ENCODE data around the gene SLC4A11. TPM values are rescaled to one million over a fixed set of nuclear protein-coding genes. Genes with fewer than 3 reads are reported as not detected.

Gene SLC4A11
- polyA plus RNA-seq, 1 donor from 2014 or later: 0.19 TPM

DNA sequence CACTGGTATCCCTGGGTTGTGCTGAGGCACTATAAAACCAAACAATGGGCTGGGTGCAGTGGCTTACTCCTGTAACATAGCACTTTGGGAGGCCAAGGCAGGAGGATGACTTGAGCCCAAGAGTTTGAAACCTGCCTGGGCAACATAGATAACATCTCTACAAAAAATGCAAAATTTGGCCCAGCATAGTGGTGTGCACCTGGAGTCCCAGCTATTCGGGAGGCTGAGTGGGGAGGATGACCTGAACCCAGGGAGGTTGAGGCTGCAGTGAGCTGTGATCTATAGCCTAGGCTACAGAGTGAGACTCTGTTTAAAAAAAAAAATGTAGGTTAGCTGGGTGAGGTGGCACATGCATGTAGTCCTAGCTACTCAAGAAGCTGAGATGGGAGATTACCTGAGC is 7.7 kb upstream of the SLC4A11 start:
- Histone ChIP-seq H2AFZ (ENCODE audit: low read depth, low read length) (no peak overlapping the region), H3K9ac (ENCODE audit: low read length) (no peak overlapping the region), H3K79me2 (replicated peaks; ENCODE audit: insufficient read depth, low read length) (no peaks in the 10 kb centered on the region), H4K20me1 (ENCODE audit: insufficient read depth) (no peaks in the 10 kb centered on the region), H3K9me2 (ENCODE audit: insufficient read depth, low read length) (no peaks in the 10 kb centered on the region), H3F3A (ENCODE audit: insufficient read depth, low read length, poor library complexity, severe bottlenecking) (no peaks in the 10 kb centered on the region), H3K27ac (ENCODE audit: low read length) (no peak overlapping the region), H3K27me3 (ENCODE audit: insufficient read depth, low read depth, low read length) (peaks cover 37% of the 10 kb centered on the region), H3K9me3 (ENCODE audit: low read length) (no peaks in the 10 kb centered on the region), H3K4me2 (ENCODE audit: low read length) (no peak overlapping the region), H3K4me3 (ENCODE audit: low read length) (no peak overlapping the region), H3K36me3 (ENCODE audit: insufficient read depth, low read length) (no peaks in the 10 kb centered on the region)
- TF ChIP-seq EP300 (conservative IDR thresholded peaks at IDR 0.05; ENCODE audit: poor library complexity, severe bottlenecking) (no peak), EZH2 (IDR thresholded peaks at IDR 0.05; ENCODE audit: borderline replicate concordance, insufficient read depth, low read length, poor library complexity, severe bottlenecking) (no peak), POLR2AphosphoS5 (IDR thresholded peaks at IDR 0.05) (no peak), SMC3 (conservative IDR thresholded peaks at IDR 0.05; ENCODE audit: poor library complexity) (no peak), RAD21 (conservative IDR thresholded peaks at IDR 0.05) (no peak), REST (IDR thresholded peaks at IDR 0.05; ENCODE audit: borderline replicate concordance) (no peak), TAF1 (IDR thresholded peaks at IDR 0.05; ENCODE audit: low read depth) (no peak), MXI1 (conservative IDR thresholded peaks at IDR 0.05; ENCODE audit: poor library complexity, severe bottlenecking) (no peak)
- TF ChIP-seq, protein P1, sequence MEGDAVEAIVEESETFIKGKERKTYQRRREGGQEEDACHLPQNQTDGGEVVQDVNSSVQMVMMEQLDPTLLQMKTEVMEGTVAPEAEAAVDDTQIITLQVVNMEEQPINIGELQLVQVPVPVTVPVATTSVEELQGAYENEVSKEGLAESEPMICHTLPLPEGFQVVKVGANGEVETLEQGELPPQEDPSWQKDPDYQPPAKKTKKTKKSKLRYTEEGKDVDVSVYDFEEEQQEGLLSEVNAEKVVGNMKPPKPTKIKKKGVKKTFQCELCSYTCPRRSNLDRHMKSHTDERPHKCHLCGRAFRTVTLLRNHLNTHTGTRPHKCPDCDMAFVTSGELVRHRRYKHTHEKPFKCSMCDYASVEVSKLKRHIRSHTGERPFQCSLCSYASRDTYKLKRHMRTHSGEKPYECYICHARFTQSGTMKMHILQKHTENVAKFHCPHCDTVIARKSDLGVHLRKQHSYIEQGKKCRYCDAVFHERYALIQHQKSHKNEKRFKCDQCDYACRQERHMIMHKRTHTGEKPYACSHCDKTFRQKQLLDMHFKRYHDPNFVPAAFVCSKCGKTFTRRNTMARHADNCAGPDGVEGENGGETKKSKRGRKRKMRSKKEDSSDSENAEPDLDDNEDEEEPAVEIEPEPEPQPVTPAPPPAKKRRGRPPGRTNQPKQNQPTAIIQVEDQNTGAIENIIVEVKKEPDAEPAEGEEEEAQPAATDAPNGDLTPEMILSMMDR (IDR thresholded peaks at IDR 0.05; ENCODE audit: poor library complexity, severe bottlenecking): no peak

DNA sequence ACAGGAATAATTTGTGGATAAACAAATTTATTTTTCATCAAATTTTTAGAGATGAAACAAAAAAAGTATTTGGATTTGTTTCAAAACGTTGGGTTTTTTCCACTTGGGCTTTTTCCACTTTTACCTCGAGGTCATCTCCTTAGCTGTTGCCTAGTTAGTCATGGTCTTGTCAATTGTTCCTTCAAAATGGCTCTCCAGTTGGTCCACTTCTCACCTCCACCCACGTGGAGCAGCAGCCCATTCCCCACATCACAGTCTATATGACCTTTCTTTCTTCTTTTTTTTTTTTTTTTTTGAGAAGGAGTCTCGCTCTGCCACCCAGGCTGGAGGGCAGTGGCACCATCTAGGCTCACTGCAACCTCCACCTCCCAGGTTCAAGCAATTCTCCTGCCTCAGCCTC is 6.7 kb upstream of the SLC4A11 start:
- H3K27me3 ChIP-seq (ENCODE audit: insufficient read depth, low read depth, low read length): peaks cover 46% of the 10 kb centered on the region
- TF ChIP-seq SMC3 (conservative IDR thresholded peaks at IDR 0.05; ENCODE audit: poor library complexity): no peak
- TF ChIP-seq EP300 (conservative IDR thresholded peaks at IDR 0.05; ENCODE audit: poor library complexity, severe bottlenecking): no peak
- no peak for TF ChIP-seq TAF1 (IDR thresholded peaks at IDR 0.05; ENCODE audit: low read depth)
- no peak for TF ChIP-seq EZH2 (IDR thresholded peaks at IDR 0.05; ENCODE audit: borderline replicate concordance, insufficient read depth, low read length, poor library complexity, severe bottlenecking)
- TF ChIP-seq, protein P1 (IDR thresholded peaks at IDR 0.05; ENCODE audit: poor library complexity, severe bottlenecking): no peak

More for the DNA sequence above, 6.7 kb upstream of the SLC4A11 start:
- Histone ChIP-seq H3F3A (ENCODE audit: insufficient read depth, low read length, poor library complexity, severe bottlenecking) (no peaks in the 10 kb centered on the region), H3K27ac (ENCODE audit: low read length) (no peak overlapping the region), H2AFZ (ENCODE audit: low read depth, low read length) (no peak overlapping the region), H3K9me2 (ENCODE audit: insufficient read depth, low read length) (no peaks in the 10 kb centered on the region), H3K4me3 (ENCODE audit: low read length) (no peak overlapping the region), H3K9ac (ENCODE audit: low read length) (no peak overlapping the region), H4K20me1 (ENCODE audit: insufficient read depth) (no peaks in the 10 kb centered on the region), H3K4me2 (ENCODE audit: low read length) (no peak overlapping the region), H3K36me3 (ENCODE audit: insufficient read depth, low read length) (no peaks in the 10 kb centered on the region), H3K9me3 (ENCODE audit: low read length) (no peaks in the 10 kb centered on the region), H3K79me2 (replicated peaks; ENCODE audit: insufficient read depth, low read length) (no peaks in the 10 kb centered on the region)
